ENCODE measurements around the gene KRR1. TPM values are rescaled to one million over a fixed set of nuclear protein-coding genes. Genes with fewer than 3 reads are reported as not detected.

The KRR1 gene
- polyA plus RNA-seq, 2 of the 4 experiments (the other 2 are of a cell fraction), result 66.1 to 122 TPM

GRCh38 chr12:75491169-75491568 is 20.2 kb downstream of the KRR1 start:
- no peak overlapping the region for H3K4me3 ChIP-seq
- DNase-seq (ENCODE audit: low read depth in 1 of 2, low spot score in 1 of 2) (no peak), FAIRE-seq (no peak), ATAC-seq (no peak)
- ChIA-PET CTCF (no interaction called here), POLR2A (no interaction called here)
- H3K4me2 ChIP-seq, result no peak overlapping the region
- WGBS (ENCODE audit: missing lambda C conversion rate), result 85% methylated on average over 2 of the region's 2 CpGs
- H3K9me3 ChIP-seq, result no peaks in the 10 kb centered on the region
- no peak for TF ChIP-seq CEBPB (IDR thresholded peaks at IDR 0.05)
- TF ChIP-seq HOXB5 (CRISPR knock-in tag; IDR thresholded peaks at IDR 0.05), result no peak
- TF ChIP-seq EHF (CRISPR knock-in tag; IDR thresholded peaks at IDR 0.05), result no peak
- TF ChIP-seq, protein P1, sequence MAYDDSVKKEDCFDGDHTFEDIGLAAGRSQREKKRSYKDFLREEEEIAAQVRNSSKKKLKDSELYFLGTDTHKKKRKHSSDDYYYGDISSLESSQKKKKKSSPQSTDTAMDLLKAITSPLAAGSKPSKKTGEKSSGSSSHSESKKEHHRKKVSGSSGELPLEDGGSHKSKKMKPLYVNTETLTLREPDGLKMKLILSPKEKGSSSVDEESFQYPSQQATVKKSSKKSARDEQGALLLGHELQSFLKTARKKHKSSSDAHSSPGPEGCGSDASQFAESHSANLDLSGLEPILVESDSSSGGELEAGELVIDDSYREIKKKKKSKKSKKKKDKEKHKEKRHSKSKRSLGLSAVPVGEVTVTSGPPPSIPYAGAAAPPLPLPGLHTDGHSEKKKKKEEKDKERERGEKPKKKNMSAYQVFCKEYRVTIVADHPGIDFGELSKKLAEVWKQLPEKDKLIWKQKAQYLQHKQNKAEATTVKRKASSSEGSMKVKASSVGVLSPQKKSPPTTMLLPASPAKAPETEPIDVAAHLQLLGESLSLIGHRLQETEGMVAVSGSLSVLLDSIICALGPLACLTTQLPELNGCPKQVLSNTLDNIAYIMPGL (CRISPR knock-in tag; IDR thresholded peaks at IDR 0.05; ENCODE audit: borderline replicate concordance), result no peak
- TF ChIP-seq SMC3 (IDR thresholded peaks at IDR 0.05), result no peak
- peaks cover 10% of the 10 kb centered on the region for H3K4me1 ChIP-seq
- no peak overlapping the region for H3K27ac ChIP-seq

GRCh38 chr12:75489613-75490210 is 21.7 kb downstream of the KRR1 start:
- no peaks in the 10 kb centered on the region for H3K9me3 ChIP-seq
- ChIA-PET CTCF (interaction anchor here (6.8 kb wide), 1 partner anchor 99 kb away, joined by 46 read pairs; the partner anchor contains the start of gene GLIPR1L2), POLR2A (no interaction called here)
- H3K27ac ChIP-seq, result peak overlapping the region in 1 of 2 experiments; percentile 22; a peak in 3 of 6 replicates
- ATAC-seq (peak in 1 of 2 experiments; percentile 25; a peak in 3 of 6 replicates), DNase-seq (ENCODE audit: low read depth in 1 of 2, low spot score in 1 of 2) (no peak), FAIRE-seq (no peak)
- WGBS (ENCODE audit: missing lambda C conversion rate), result 65% methylated on average over 7 of the region's 7 CpGs
- TF ChIP-seq, protein P2, sequence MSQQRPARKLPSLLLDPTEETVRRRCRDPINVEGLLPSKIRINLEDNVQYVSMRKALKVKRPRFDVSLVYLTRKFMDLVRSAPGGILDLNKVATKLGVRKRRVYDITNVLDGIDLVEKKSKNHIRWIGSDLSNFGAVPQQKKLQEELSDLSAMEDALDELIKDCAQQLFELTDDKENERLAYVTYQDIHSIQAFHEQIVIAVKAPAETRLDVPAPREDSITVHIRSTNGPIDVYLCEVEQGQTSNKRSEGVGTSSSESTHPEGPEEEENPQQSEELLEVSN (IDR thresholded peaks at IDR 0.05; ENCODE audit: borderline replicate concordance, low read depth), result no peak
- TF ChIP-seq FOSB (CRISPR knock-in tag; IDR thresholded peaks at IDR 0.05), result no peak
- no peak for TF ChIP-seq CBX2 (IDR thresholded peaks at IDR 0.05; ENCODE audit: borderline replicate concordance, low read depth)
- no peak for TF ChIP-seq HOXB5 (CRISPR knock-in tag; IDR thresholded peaks at IDR 0.05)
- TF ChIP-seq, protein P3, sequence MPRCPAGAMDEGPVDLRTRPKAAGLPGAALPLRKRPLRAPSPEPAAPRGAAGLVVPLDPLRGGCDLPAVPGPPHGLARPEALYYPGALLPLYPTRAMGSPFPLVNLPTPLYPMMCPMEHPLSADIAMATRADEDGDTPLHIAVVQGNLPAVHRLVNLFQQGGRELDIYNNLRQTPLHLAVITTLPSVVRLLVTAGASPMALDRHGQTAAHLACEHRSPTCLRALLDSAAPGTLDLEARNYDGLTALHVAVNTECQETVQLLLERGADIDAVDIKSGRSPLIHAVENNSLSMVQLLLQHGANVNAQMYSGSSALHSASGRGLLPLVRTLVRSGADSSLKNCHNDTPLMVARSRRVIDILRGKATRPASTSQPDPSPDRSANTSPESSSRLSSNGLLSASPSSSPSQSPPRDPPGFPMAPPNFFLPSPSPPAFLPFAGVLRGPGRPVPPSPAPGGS (IDR thresholded peaks at IDR 0.05), result no peak
- no peak for TF ChIP-seq RARB (CRISPR knock-in tag; IDR thresholded peaks at IDR 0.05)
- no peak for TF ChIP-seq RNF2 (IDR thresholded peaks at IDR 0.05; ENCODE audit: borderline replicate concordance, low read depth)
- TF ChIP-seq ZSCAN20 (CRISPR knock-in tag; IDR thresholded peaks at IDR 0.05), result no peak
- TF ChIP-seq SMC3 (IDR thresholded peaks at IDR 0.05), result no peak
- TF ChIP-seq ESRRA (IDR thresholded peaks at IDR 0.05; ENCODE audit: borderline replicate concordance, low read length), result no peak
- TF ChIP-seq, protein P4, sequence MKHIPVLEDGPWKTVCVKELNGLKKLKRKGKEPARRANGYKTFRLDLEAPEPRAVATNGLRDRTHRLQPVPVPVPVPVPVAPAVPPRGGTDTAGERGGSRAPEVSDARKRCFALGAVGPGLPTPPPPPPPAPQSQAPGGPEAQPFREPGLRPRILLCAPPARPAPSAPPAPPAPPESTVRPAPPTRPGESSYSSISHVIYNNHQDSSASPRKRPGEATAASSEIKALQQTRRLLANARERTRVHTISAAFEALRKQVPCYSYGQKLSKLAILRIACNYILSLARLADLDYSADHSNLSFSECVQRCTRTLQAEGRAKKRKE (CRISPR knock-in tag; IDR thresholded peaks at IDR 0.05; ENCODE audit: low read depth), result no peak
- TF ChIP-seq RCOR1 (IDR thresholded peaks at IDR 0.05; ENCODE audit: low read depth, low read length), result no peak
- TF ChIP-seq, protein P5, sequence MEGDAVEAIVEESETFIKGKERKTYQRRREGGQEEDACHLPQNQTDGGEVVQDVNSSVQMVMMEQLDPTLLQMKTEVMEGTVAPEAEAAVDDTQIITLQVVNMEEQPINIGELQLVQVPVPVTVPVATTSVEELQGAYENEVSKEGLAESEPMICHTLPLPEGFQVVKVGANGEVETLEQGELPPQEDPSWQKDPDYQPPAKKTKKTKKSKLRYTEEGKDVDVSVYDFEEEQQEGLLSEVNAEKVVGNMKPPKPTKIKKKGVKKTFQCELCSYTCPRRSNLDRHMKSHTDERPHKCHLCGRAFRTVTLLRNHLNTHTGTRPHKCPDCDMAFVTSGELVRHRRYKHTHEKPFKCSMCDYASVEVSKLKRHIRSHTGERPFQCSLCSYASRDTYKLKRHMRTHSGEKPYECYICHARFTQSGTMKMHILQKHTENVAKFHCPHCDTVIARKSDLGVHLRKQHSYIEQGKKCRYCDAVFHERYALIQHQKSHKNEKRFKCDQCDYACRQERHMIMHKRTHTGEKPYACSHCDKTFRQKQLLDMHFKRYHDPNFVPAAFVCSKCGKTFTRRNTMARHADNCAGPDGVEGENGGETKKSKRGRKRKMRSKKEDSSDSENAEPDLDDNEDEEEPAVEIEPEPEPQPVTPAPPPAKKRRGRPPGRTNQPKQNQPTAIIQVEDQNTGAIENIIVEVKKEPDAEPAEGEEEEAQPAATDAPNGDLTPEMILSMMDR (IDR thresholded peaks at IDR 0.05), result no peak
- no peak for TF ChIP-seq HEYL (CRISPR knock-in tag; IDR thresholded peaks at IDR 0.05)
- TF ChIP-seq EHMT2 (IDR thresholded peaks at IDR 0.05; ENCODE audit: low read depth), result no peak
- TF ChIP-seq TP53 (CRISPR knock-in tag; IDR thresholded peaks at IDR 0.05), result no peak
- TF ChIP-seq EHF (CRISPR knock-in tag; IDR thresholded peaks at IDR 0.05), result no peak
- TF ChIP-seq JUNB (IDR thresholded peaks at IDR 0.05), result no peak
- TF ChIP-seq EP300 (IDR thresholded peaks at IDR 0.05), result no peak
- H3K4me2 ChIP-seq, result 0 out of 3 replicates have a peak overlapping the region, but pooled peaks have one; percentile 11
- H3K4me1 ChIP-seq, result peaks cover 14% of the 10 kb centered on the region
- no peak overlapping the region for H3K4me3 ChIP-seq

Measured in A549 (cell line).